ENCODE data around the gene GAD2.

DNA sequence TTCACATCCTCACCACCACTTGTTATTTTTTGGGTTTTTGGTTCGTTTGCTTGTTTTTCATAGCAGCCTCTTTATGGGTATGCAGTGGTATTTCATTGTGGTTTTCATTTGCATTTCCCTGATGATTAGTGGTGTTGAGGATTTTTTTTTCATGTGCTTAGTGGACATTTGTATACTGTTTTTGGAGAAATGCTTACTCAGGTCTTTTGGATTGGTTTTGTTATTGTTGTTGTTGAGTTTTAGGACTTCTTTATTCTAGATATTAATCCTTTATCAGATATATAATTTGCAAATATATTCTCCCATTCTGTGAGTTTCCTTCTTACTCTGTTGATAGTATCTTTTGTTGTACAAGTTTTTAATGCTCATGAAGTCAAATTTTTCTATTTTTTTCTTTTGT lies 42.8 kb downstream of the GAD2 start:
- TF ChIP-seq, protein P1, sequence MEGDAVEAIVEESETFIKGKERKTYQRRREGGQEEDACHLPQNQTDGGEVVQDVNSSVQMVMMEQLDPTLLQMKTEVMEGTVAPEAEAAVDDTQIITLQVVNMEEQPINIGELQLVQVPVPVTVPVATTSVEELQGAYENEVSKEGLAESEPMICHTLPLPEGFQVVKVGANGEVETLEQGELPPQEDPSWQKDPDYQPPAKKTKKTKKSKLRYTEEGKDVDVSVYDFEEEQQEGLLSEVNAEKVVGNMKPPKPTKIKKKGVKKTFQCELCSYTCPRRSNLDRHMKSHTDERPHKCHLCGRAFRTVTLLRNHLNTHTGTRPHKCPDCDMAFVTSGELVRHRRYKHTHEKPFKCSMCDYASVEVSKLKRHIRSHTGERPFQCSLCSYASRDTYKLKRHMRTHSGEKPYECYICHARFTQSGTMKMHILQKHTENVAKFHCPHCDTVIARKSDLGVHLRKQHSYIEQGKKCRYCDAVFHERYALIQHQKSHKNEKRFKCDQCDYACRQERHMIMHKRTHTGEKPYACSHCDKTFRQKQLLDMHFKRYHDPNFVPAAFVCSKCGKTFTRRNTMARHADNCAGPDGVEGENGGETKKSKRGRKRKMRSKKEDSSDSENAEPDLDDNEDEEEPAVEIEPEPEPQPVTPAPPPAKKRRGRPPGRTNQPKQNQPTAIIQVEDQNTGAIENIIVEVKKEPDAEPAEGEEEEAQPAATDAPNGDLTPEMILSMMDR (IDR thresholded peaks at IDR 0.05), result no peak
- TF ChIP-seq EZH2phosphoT487 (IDR thresholded peaks at IDR 0.05), result no peak
